Fibroblast of the aortic adventitia (primary cell): ENCODE data around the gene SLC4A1AP. TPM values are rescaled to one million over a fixed set of nuclear protein-coding genes. Genes with fewer than 3 reads are reported as not detected.

Experiments used
- DNase-seq: peaks from one replicate; pipeline ENCODE4 v3.0.0-alpha.2; 2010; ENCODE audit warnings: low read depth
- H3K4me3 ChIP-seq: 2 replicates; pipeline ENCODE4 v1.5.1; 2011; ENCODE audit warnings: low read depth, mild to moderate bottlenecking, control low read depth, low read length, moderate library complexity
- CTCF ChIP-seq: IDR thresholded peaks from 2 replicates; pipeline ENCODE4 v1.5.1; 2011; ENCODE audit warnings: mild to moderate bottlenecking, low read length, control low read depth, inconsistent platforms; ENCODE audit not compliant: insufficient read depth
- total RNA-seq: library from RNA; depleted of rRNA; stranded (reverse); fragments of >200 nt; gene quantifications from 2 replicates; pipeline ENCODE4 v1.2.3, GENCODE V29; 2012; ENCODE audit warnings: low replicate concordance

The SLC4A1AP gene
- total RNA-seq, 1 donor = 25.9 TPM

DNA sequence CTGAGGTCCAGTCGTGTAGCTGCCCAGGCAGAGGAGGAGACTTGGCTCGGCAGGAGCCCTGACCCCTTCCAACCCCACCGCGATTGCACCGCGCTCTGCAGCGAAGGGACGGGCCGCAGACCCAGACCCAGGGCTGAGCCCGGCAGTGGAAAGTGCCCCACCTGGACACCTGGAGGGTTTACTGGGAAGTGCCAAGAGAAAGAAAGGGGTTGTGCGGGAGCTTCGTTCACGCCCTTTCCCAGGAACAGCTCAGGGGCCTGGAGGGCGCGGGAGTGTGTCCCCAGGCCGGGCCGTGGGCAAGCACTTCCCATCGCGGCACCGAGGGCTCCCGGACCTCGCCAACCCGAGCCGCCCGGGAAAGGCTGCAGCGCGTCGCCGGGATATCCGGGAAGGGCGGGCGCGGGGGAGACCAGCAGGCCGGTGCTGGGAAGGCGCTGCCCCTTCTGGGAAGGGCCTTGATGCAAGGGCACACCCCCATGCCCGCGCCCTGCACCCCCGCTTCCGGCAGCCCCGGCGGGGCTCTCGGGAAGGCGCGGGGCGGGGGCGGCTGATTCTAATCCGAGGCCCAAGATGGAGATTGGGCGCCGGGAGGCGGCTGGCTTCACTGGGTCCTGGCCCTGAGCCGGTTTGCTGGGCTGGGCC, 71.7 kb downstream of the SLC4A1AP start:
- H3K4me3 ChIP-seq = peak overlapping the region; percentile 41
- peak; percentile 68 for DNase-seq
- TF ChIP-seq CTCF = no peak

DNA sequence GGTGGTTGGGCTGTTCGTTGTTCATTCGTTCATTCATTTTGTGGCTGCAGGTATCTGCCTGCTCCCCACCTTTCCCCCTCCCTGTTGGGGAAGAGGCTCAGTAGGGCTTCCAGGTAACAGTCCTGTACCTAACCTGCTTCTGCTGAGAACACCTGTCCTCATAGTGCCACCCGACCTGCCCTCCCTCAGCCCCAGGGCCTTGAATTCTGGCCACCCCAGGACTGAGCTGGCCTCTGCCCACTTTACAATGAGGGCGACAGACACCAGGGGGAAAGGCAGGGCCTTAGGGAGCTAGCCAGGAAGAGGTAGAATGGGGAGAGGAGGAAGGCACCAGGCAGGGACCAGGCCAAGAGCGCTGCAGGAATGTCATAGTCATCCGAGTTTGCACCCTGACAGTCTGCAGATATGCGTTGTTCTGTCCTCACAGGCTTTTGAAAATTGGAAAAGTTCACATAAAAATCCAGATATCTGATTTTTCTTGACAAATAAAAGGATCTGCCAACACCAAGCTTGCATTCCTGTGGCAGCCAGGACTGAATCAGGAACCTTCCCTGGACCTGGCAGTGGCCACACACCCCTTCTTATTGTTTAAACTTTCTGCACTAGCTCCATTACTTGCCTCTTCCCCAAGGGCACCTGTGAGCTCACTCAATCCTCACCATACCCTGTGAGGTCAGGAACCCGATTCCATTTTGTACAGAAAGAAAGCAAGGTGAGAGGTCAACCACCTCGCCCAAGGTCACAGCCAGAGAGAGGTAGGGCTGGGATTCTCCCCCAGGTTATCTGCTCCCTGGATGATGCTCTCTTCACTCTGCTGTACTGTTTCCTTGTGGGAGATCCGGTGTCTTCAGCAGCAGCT, 72.6 kb downstream of the SLC4A1AP start:
- DNase-seq = peak; percentile 31
- no peak for TF ChIP-seq CTCF
- no peak overlapping the region for H3K4me3 ChIP-seq

GRCh38 chr2:27736890-27737204, 73.2 kb downstream of the SLC4A1AP start:
- TF ChIP-seq CTCF = no peak
- DNase-seq = no peak
- no peak overlapping the region for H3K4me3 ChIP-seq

DNA sequence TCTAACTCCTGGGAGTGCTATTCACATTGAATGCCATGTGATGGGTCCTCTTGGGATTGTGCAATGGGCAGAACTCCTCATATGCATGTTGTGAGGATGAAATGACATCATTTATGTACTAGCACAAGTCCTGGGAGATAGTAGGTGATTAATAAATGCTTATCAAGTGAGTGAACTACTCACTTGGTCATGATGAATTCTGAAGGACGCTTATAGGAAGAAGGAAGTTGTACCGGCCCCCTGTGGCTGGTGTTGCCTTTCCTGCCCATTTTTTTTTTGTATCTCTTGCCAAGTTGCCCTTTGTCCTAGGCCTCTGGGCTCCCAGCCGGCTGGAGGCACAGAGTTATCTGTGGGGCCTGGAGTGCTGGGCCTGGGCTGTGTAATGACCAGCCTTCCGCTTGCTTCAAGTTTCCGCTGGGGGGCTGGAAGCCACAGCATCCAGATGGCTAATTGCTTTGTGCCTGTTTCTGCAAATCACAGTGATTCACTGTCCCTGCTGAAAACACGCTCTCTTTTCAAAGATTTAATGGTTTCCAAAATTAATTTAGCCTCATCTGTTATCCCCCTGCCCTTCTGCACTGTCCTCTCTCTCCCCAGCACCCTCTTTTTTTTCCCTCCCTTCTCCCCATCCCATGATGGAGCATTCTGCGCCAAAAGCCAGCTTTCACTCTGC, 74.1 kb downstream of the SLC4A1AP start:
- TF ChIP-seq CTCF = no peak
- peak; percentile 84 for DNase-seq
- H3K4me3 ChIP-seq = no peak overlapping the region

GRCh38 chr2:27738349-27739057, 74.8 kb downstream of the SLC4A1AP start:
- no peak for DNase-seq
- TF ChIP-seq CTCF = no peak
- no peak overlapping the region for H3K4me3 ChIP-seq

DNA sequence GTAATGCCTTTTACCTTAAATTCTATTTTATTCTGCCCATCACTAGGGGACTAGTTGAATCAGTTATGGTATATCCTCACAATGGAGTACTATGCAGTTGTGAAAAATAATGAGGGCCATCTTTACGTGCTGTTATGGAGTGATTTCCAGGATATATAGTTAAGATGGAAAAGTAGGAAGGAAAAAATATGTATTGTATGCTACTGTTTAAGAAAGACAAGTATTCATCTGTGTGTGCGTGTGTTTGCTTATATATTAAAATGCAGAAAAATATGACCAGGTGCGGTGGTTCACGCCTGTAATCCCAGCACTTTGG, 75.3 kb downstream of the SLC4A1AP start:
- DNase-seq = no peak
- no peak overlapping the region for H3K4me3 ChIP-seq
- no peak for TF ChIP-seq CTCF
